ENCODE results near the gene ZNF43. TPM values are rescaled to one million over a fixed set of nuclear protein-coding genes. Genes with fewer than 3 reads are reported as not detected.

The ZNF43 gene
- total RNA-seq: 4.0 and 4.8 TPM in 2 replicates

GRCh38 chr19:21835810-21836444, at the start of gene ZNF43:
TSS of gene ZNF43 (minus strand) at chr19:21836182. CDS start at chr19:21836038, 144 bp downstream.

DNA sequence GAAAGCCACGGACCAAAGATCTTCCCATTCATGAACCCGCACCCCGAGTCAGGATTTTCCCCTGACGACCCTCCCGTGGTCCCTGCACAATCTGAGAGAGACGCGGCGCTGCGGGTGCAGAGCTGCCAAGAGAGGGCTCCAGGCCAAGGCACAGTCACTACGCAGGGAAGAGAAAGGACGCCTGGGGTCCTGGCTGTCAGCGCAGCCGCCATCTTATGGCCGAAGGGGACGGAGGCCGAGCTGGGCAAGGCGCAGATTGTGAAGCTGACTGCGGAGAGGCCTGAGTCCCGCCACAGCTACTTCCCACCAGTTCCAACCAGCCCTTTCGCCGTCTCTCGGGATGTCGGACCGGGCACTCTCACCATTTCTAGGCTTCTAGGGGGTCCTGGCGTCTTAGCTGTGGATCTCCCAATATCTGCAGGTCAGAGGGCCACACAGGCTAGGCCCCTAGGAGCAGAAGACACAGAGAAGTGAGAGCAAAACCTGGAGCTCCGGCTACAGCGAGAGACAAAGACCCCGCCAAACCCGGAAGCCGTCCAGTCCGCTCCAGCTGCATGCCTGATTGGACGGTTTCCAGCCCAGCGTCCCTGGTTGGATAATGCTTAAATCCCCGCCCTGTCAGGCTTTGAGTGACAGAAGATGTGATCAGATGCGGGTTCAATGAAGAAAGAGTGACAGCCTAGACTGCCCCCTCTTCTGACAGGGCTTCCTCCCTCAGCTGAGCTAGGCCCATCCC, 68.7 kb downstream of the ZNF43 start, which contains the start of gene ZNF100:
Gene ZNF100, minus strand, starts transcription at position 515 of the 736 bp plus-strand sequence. Its CDS starts 150 bp downstream, at position 365.

Other genes with a start within 250 kb of the ZNF43 start
- 3.3 and 3.9 TPM in 2 replicates for gene ZNF100, start 68.6 kb downstream of the ZNF43 start, total RNA-seq
- gene ZNF208, start 174.8 kb upstream of the ZNF43 start, total RNA-seq: 1.1 and 1.7 TPM in 2 replicates
- gene ZNF257, start 216.3 kb upstream of the ZNF43 start, total RNA-seq: 0.26 and 0.99 TPM in 2 replicates